Stimulated activated CD8-positive, alpha-beta memory T cell treated with anti-CD3 and anti-CD28 coated beads, Interleukin-4, amount 100 ng/mL, for 24 hours (primary cell): Measurements from ENCODE around the gene LYPD8.

Source experiments
- DNase-seq: peaks from one replicate; pipeline ENCODE4 v3.0.0-alpha.2; 2020; ENCODE audit warnings: low read depth

Gene LYPD8

DNA sequence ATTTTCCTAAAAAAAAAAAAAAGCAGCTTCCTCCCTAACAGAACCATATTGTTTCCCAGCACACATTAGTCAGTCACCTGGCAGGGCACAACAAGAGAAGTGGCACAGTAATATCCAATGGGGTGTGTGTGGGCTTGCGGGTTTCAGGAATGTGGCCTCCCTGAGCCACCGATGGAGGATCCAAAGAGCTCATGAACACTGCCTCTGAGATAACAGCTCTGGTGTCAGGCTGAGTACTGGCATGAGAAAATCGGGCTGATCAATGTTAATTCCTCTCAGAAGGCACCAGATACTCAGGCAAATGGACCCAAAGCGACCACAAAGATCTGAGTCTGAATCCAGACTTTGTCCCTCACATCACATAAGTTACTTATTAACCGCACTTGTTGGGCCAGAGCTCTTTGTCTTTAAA lies 2.2 kb upstream of the LYPD8 start:
- DNase-seq: no peak

DNA sequence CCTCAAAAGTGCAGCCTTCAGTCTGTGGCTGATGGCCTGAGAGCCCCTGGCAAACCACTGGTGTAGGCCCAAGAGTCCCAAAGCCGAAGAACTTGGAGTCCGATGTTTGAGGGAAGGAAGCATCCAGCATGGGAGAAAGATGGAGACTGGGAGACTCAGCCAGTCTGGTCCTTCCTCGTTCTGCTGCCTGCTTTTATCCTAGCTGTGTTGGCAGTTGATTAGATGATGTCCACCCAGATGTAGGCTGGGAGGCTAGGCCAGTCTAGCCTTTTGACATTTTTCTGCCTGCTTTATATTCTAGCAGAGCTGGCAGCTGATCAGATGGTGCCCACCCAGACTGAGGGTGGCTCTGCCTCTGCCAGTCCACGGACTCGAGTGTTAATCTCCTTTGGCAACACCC lies 1.1 kb upstream of the LYPD8 start:
- DNase-seq: no peak

DNA sequence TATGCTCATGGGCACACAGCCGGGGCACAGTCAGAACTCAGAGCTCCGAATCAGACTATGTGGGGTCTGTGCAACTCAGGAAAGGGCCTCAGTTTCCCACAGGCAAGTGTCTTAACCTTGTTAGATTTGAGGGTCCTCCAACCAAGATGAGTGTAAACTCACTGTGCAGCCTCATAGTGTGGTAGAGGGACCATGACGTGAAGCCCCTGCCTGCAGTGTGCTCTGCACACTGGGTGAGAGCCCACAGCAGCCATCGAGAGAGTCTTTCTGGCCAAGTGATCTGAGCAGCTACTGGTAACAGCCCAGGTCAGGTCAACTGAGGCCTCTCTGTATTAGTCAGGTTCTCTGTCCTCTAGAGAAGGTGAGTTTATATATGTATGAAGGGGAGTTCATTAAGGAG lies 592 bp upstream of the LYPD8 start:
- DNase-seq: no peak

DNA sequence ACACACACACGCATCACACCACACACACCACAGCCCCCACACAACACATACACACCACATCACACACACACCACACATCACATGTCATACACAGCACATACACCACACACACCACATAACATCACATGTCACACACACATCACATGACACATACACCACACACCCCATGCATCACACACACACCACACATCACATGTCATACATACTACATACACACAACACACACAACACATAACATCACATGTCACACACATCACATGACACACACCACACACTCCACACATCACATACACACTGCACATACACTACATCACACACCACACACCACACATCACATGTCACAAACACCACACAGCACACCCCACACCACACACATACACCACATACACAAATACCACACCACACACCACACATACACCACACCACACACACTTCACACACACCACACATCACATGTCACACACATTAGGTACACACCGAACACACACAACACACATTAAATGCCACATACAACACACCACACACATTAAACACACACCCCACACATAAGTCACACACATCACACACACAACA lies 1.8 kb downstream of the LYPD8 start:
- DNase-seq: no peak

DNA sequence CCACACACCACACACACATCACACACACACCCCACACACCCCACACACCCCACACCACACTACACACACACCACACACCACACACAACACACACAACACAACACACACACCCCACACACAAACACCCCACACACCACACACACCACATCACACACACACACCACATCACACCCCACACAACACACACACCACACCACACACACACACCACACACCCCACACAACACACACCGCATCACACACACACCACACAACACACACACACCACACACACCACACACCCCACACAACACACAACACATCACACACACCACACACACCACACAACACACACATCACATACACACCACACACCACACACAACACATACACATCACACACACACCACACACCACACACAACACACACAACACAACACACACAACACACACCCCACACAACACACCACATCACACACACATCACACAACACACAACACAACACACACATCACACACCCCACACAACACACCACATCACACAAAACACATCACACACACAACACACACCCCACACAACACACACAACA lies 2.4 kb downstream of the LYPD8 start:
- DNase-seq: no peak

DNA sequence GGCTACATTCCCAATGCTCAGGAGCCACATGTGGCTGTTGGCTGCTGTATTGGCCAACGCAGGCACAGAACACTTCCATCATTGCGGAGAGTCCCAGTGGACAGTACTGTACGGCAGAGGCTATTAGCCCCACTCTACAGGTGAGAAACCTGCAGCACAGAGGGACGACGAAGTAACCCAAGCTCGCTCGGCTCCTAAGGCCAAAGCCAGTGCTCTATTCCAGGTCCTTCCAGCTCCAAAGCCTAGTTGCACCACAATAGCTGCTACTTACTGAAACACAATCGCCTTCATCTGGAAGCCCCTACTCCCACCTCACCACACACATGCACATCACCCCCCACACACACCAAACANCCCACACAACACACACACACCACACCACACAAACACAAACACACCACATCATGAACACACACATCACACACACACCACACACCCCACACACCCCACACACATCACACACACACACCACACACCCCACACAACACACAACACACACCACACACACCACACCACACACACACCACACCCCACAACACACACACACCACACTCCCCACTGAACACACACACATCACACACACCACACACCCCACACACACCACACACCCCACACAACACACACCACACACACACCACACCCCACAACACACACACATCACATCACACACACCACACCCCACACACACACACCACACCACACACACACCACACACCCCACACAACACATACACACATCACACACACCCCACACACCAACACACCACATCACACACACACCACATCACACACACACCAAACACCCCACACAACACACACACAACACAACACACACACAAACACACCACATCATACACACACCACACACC lies 3.2 kb downstream of the LYPD8 start:
- DNase-seq: no peak

DNA sequence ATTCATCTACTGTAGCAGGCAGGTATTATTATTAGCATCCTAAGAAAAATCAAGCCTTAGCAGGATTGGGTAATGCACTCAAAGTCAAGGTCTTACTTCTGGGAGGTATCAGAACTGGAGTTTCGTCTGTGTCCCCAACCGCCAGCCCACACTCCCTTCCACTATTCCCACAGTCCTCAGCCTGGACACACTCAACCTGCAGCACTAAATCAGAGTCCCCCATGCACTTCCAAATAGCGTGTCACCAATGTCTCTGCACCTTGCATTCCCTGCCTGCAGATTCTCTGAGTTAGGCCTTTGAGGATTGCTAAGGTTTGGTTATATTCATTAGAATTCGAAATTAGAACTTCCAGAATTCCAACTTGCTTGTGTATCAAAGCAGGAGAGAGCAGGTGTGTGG lies 3.9 kb downstream of the LYPD8 start:
- no peak for DNase-seq

DNA sequence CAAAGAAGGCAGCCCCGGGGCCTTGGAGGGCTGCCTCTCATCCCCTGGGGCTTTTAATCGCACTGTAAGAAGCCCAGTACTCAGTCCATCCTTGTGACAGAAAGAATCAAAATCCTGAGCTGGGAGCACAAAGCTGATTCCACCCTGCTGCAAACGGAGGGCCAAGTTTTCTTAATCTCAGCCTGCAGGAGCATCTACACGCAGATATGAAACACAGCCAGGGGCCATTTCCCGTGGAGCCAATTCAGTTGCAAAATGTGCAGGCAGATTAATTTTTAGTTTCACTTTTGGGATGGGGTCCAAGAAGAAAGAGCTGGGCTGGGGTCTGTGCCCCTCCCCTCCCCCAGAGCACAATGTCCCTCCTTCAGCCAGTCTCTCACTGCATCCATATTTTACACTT lies 4.4 kb downstream of the LYPD8 start:
- DNase-seq: no peak

DNA sequence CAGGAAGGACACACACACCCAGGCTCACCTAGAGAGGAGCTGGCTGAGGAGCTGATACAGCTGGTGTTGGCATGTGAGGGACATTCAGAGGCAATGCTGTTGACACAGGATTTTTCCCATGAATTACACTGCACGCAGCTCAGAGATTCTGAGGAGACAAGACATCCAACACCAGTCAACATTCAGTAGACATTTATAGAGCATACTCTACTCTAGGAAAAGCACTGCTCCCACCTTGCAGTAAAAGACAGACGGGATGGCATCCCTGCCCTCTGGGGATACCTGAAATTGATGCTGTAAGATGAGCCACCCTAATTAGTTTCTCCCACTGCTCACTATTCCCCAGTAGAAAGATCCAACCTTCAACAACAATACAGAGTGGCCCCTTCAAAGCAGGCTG lies 5.1 kb downstream of the LYPD8 start:
- no peak for DNase-seq

DNA sequence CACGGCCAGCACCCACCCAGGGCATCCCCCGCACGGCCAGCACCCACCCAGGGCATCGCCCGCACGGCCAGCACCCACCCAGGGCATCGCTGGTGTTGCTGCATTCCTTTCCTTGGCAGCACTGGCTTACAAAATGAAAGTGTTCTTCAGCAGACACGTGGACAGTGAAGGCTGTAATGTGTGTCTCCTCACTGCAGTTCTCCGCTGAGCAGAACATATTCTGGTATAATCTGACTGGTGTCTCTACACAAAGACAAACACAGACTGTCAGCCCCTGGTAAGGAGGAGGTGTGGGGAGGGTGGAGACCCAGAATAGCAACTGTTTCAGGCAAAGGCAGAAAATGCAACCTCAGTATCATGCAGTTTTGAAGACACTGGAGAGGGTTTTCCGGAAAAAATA lies 7.3 kb downstream of the LYPD8 start:
- no peak for DNase-seq

DNA sequence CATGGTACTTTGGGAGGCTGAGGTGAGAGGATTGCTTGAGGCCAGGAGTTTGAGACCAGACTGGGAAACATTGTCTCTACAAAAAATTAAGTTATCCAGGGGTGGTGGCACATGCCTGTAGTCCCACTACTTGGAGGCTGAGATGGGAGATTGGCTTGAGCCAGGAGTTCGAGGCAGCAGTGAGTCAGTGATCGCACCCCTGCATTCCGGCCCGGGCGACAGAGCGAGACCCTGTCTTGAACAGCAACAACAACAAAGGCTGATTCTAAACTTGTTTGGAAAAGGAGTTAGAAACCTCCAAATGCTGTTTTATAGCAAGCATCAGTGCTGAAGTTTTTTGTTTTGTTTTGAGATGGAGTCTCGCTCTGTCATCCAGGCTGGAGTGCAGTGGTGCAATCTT lies 14.7 kb downstream of the LYPD8 start:
- no peak for DNase-seq

DNA sequence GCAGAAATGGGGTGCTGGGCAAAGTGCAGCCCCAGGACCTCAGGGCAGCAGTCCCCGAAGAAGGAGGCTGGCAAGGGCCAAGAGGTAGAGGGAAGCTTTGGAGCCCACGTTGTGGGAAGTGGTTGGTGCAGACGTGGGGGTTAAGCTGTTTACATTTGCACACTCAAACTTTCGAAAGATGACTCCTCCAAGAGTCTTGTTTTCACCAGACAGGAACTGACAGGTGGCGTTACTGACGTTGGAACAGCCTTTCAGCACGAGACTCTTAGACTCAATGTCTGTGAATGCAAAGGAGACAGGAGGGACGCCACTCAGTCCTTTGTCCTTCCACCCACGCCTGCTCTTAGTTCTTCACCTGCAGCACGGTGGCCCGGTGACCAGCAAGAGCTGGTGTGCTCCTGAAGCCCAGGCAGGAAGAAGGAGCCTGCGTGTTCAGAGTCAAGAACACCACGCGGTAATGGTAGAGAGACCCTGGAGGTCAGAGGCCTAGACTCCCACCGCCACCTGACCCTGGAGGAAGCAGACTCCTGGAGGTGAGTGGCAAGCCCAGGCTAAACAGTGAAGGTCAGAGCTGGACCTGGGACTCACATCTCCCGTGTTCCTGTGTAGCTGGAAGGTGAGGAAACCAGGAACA lies 15.9 kb downstream of the LYPD8 start:
- DNase-seq: no peak

DNA sequence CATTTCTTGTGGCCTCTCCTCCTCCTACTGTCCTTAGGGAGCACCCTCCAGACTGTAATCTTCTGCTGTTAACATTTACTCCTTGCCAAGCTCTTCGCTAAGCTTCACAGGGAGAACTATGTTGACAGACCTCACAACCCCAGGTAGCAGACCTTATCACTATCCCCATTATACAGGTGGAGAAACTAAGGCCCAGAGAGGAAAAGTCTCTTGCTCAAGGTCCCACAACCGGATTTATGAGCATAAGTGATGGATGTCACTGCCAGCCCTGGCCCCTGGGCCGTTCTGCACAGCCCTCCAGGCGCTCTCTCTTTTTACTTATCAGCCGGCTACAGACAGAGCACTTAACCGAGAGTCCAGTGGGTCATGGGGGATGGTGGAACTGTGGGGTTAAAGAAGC lies 18.1 kb downstream of the LYPD8 start:
- no peak for DNase-seq

DNA sequence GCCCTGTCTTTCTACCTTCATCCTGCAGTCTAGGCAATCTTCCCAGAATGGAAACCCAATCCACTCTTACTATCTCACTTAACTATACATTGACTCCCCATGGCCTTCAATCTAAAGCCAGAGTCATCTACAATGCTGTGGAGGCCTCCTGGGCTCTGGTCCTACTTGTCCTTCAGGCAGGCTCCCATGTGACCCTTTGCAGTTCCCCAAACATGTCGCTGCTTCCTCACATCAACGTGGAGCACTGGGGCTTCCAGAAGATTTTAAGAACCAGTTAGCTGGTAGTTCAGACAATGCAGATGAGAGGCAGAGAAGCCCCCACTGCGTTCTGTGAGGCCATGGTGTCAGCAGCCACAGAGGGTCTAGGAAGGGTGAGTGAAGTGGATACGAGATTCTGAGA lies 18.6 kb downstream of the LYPD8 start:
- DNase-seq: no peak

DNA sequence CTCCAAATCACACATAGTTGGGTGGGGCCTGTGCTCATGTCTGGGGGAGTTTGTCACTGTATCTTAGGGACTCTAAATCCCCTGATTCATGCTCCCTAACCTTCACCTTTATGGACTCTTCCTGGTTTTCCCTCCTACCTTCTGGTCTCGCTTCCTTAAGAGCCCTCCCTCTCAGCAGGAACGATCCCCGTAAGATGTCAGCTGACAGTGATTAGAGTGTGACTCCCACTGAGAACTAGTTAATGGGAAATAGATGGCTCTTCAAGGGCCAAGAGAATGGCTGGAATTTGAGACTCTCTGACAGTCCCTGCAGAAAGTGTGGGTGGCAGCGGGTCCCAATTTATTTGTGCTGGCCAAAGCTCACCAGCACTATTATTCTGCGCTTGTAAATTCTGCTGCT lies 22.0 kb downstream of the LYPD8 start:
- DNase-seq: no peak

DNA sequence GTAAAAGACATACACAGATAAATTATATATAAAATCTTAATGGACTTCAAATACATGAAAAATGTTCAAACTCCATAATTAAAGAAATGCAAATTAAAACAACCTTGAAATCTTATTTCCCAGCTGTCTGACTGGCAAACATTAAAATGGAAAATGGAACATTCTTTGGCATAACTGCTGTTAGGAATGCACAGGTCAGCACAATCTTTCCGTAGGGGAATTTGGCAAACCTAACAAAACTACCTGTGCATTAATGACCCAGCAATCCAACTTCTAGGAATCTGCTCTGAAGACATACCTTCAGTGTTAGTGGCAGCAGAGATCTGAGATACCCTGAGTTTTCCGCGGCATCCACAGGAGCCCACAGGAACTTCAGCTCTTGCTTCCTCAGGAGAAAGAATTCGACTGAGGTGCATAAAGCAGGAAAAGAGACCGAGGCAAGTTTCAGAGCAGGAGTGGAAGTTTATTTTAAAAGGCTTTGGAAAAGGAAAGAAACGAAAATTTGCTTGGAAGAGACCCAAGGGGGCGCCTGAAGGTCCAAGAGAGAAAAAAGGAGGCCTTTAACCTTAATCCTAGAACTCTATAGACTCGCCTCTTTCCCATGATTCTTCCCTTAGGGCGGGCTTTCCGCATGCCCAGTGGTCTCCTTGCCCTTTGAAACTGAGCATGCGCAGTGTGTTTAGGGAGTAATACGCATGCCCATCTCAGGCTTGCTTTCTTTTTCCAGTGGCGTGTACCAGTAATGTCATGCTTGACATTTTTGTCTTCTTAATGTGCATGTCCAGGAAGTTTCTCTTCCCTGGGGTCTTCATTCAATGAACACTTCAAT lies 24.8 kb downstream of the LYPD8 start:
- DNase-seq: no peak

DNA sequence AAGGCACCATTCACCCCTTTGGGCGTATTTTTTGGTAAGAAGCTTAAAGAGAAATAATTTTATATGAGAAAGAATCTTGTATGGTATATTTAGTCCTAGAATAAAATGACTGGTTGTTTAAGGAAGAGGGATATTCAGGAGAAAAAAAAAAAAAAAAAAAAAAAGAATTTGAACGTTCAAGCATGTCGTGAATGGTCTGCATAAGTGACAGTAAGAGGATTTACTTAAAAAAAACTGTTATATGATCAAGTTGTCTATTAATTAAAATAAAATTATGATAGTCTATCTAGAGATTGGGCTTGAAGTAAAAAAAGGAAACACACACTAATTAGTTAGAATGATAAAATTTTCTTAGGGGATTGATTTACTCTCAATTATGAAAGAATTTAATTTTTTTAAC lies 41.3 kb downstream of the LYPD8 start:
- DNase-seq: no peak

DNA sequence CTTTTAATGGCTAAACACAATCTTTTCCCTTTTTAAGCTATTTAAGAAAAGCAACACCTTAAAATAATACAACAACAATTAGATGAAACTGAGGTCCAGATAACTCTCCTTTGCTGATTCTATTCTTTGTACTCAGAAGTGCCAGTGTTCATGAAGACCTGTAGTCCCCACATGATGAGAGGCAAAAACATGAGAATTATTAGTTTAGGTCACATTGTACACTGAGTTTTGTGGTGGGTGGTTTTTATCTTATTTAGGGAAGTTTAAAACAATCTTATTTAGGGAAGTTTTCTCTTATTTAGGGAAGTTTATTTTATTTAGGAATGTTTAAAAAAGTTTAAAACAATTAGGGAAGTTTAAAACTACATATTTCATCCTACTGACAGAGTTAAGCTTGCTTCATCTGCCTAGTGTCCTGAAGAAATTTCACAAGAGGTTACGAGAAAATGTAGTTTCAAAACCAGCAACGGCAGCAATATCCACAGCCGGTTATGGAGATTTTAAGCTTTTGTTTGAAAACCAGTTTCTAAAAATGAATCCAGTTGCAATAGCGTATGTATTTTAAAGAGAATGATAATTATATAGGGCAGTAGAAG lies 45.2 kb downstream of the LYPD8 start:
- no peak for DNase-seq

DNA sequence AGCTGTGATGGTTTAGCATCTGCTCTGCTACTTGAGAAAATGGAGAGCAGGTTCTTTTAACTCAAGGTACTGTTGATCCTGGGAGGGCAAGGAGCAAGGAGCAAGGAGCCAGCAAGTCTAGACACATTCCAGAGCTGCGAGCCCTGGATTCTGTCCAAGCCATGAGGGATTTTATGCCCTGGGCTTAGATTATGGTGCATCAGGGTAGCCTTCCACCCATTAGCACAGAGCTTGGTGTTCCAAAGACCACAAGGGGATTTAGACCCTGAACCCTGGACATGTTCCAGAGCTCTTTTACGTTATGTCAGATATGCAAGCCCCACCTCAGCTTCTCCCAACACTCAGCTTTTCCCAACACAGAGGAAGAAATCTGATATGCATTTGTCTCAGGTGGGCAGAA lies 51.0 kb downstream of the LYPD8 start:
- no peak for DNase-seq

DNA sequence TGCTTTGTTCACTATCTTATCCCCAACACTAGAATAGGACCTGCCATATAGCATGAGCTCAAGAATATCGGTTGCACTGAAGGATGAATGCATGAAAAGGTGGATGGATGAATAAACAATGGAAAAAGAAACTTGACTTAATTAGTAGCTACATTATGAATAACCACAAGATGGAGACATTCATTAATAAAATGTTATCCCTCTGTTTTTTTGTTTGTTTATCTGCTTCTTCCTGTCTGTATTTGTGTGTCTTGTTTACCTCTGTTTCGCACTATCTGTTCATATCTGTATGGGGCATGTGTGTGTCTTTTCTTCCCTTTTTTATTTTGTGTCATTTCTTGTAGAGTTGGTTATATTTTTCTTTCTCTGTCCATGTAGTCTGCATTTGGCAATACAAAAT lies 51.9 kb downstream of the LYPD8 start:
- no peak for DNase-seq

DNA sequence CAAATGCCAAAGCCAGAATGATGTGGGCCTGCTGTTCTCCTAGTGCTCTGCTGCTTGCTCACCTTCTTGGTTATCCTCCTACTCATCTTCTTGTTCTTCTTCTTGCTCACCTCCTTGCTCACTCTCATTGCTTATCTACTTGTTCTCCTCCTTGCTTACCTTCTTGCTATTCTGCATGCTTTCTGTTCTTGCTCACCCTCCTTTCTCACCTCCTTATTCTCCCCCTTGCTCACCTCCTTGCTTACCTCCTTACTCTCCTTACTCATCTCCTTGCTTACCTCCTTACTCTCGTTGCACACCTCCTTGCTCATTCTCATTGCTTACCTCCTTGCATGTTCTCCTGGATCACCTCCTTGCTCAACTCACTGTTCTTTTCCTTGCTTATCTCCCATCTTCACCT lies 52.8 kb downstream of the LYPD8 start, which contains the start of gene OR14I1:
Gene OR14I1, minus strand, starts transcription at position 53 of the 400 bp plus-strand sequence.
- DNase-seq: no peak

DNA sequence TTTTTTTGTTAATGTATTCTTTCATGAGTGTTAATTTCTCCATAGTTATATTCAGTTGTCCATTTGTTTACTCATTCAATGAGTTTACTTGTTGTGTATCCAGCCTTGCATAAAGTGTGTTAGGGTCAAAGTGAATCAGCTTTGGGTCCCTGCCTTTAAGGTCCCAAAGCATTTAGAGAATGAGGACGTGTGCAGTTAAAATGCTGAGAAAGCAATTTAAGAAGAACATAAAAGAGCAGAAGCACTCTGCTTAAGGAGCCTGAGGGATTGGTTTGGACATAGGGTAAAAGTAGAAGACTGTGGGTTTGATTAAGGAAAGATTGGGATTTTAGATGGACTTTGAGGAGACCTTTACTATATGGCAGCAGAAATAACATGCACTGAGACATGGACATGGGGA lies 56.5 kb downstream of the LYPD8 start:
- DNase-seq: no peak
